HG03442 (cell line): Measurements from ENCODE around the gene ZC3H18.
"Not testable (repeated sequence)": the region's sequence is repeated elsewhere in the genome, so short reads cannot be mapped to it uniquely, and the experiment has no call there.

Experiments
- ATAC-seq: cut with Tn5 transposase; IDR thresholded peaks from one replicate; pipeline ENCODE4 v1.9.1; 2021; ENCODE audit warnings: mild to moderate bottlenecking, moderate library complexity; ENCODE audit not compliant: unreplicated experiment

Gene ZC3H18

DNA sequence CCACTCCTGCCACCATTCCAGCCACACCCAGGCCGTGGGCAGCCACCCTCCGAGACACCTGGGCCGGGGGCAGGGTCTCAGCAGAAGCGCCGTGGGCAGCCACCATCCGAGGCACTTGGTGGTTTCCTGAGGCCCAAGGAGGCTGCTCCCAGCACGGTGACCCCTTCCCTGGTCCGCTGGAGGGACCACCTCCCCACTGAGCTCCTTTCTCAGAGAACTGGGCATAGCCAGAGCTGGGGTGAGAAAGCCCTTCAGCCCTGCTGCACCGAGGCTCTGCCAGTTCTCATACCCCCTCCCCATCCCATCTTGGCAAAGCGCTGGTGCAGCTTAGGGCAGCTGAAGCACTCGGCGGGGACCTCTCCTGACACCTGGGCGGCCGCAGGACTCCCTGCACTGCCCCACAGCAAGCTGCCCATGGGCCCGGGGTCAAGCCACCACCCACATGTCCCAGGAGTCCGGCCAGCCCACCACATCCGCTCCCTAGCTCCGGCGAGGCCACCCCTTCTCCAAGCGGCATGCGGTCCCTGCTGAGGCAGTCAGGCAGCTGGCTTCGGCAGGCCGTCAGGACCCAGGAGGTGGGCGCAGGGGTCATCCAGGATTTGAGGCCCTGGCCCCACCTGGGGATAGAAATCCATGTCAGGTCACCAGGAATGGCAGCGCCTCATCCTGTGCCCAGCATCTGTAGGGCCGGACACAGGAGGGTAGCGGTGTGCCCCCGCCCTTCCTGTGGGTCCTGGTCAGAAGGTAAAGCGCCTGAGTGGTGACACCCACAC, 82.0 kb downstream of the ZC3H18 start:
- no peak for ATAC-seq

DNA sequence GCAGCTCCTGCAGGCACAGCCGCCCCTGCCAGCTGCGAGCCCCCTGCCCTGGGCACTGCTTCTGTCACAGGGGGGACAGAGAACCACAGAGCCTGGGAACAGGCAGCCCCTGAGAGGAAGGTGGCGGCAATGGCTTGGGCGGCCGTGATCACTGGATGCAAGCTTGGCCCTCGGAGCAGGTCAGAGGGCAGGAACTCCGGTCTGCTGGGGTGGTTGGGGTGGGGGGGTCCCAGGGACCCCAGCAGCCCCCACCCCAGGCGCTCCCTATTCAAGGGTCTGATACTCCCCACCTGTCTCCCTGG, 82.5 kb downstream of the ZC3H18 start:
- no peak for ATAC-seq

DNA sequence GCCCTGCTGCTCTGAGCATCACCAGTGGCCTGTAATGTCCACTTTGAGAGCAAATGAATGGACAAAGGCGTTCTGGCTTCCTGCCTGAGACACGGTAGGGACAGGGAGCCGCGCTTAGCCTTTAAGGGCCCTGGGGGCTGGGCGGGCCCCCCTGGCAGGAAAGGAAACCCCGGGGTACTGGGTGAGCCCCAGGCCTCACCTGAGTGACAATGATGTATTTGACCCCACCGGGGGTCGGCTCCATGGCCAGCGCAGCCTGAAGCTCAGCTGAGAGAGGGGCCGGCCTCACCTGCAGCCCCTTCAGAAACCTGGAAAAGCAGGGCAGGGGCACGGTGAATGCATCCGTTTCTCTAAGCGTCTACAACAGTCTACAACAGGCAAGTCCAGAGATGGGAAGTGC, 82.9 kb downstream of the ZC3H18 start:
- no peak for ATAC-seq

DNA sequence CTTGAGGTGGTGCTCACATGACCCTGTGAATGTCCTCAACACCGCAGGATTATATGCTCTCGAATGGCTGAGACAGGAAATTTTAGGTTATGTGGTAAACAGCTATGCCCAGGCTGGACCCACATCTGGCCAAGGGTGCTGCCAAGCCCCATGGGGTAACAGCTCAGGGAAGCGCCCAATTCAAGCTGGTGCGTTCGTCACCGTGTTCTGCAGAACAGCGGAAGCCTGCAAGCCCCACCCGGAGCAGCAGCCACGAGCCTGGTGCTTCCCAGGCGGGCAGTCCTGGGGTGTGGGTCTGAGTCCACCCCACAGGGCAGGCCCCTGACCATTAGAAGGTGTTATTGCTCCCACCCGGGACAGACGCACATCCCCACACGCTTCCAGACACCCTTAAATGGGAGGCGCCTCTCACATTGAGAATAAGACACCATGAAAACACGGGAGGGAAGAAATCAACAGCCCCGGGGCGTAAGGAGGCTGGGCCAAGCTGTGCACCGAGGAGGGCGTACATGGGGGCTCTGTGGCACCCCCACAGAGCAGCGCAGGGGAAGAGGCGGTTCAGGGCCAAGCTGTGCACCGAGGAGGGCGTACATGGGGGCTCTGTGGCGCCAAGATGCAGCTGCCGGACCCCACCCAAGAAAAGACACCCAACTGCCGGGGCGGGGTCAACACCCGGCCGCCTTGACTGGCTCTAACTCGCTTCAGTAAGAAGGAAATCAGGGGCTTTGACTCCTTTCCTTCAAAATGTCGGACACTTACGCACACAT, 83.6 kb downstream of the ZC3H18 start:
- ATAC-seq: no peak

DNA sequence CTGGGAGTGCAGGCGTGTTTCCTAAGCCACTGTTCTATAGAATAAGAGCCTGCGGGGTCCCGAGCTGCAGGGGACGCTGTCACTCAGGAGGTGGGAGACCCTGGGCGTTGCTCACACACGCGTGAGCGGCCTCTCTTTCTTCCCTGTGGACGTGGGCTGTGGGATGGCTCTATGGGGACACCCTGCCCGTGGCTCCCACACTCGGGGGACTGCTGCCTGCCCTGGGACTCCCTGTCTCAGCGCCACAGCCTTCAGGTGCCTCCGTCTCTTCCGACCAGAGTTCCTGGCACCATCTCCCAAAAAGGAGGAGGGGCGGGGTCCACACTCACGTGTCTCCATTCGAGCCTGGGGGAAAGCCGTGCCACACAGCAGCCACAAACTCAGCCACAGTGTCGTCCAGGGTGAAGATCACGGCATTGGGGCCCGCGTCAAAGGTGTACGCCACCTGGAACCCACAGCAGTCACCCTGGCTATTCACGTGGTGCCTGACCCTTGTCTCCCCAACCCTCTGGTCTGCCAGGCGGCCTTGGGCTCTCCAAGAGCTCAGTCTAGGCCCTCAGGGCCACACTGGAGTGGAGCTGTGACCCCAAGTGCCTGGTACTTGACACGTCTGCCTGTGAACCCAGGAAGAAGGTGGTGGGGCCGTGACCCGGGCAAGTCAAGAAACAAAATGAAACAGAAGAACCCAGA, 84.3 kb downstream of the ZC3H18 start:
- no peak for ATAC-seq

DNA sequence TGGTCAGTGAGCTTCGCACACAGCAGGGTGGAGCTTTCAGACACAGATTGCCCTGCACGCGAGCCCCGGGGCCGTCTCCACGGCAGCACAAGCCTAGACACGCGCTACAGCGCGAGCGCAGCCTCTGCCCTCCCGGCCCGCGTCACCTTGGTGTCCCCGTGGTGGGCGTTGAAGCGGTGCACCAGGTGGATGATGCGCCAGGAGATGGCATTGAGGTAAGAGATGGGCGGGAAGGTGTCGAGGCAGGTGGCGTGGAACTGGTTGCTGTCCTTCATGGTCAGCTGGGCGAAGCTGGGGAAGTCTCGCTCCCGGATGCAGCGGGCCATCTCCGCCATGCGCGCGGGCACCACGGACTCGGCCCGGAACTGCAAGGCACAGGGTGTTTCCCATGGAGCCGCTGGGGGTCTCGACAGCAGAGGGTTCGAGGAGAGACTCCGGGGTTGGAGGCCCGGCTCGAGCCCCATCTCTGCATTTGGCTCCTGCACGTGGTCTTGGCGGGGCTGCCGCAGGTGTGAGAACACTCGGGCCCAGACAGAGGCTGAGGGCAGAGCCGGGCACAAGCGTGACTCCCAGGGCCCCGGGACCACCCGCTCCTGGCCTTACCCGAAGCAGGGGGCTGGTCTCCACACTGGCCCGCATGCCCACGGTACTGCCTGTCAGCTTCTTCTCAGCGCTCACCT, 85.0 kb downstream of the ZC3H18 start:
- no peak for ATAC-seq

DNA sequence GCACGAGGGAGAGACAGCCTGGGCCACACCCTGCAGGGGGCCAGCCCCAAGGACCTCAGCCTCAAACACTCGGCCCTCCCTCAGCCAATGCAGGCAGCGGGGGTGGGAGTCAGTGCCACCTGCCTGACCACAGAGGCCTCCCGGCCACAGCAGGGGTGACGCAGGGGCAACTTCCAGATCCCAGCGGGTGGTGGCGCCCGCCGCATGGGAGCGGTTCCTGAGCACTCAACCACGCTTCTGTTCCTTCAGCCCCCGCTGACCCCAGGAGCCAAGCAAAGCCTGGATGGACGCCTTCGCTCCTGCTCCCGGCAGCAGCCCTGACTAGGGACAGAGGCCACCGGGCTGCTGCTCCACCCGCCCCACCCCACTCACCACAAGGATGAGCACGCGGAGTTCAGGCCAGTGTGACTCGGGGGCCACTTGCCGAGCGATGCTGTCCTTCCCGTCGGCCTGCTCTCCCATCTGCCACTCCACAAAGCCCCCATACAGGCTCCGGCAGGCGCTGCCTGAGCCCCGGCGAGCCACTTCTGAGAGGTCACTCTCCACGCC, 85.6 kb downstream of the ZC3H18 start:
- ATAC-seq: no peak

DNA sequence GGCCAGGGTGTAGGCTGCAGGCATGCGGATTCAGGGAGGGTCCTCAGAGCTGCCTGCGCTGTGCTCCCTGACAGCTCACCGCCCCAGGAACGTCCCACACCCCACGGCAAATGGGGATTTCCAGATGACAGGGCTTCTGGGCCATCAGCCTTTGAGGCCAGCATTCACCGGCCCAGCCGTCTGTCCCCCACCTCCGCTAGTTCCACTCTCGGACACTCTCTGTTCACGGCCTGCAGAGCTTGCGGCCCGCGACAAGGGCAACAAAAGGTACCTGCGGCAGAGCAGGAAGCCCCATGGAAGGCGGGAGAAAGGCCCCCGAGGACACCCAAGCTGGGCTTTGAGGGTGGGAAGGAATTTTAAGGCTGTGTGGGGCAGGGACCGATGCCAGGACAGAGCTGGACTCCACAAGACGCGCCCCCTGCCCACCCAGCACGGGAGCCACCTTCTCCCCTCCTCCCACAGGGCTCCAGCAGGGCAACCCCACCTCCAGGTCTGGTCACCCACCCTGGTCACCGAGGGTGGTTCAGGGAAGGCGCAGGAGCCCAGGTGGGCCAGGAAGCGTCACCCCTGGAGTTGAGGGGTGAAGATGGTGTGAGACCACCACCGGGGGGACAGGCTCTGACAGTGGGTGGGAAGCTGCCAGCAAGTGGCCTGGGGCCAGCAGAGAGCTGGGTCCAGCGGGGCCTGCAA, 86.2 kb downstream of the ZC3H18 start:
- no peak for ATAC-seq

DNA sequence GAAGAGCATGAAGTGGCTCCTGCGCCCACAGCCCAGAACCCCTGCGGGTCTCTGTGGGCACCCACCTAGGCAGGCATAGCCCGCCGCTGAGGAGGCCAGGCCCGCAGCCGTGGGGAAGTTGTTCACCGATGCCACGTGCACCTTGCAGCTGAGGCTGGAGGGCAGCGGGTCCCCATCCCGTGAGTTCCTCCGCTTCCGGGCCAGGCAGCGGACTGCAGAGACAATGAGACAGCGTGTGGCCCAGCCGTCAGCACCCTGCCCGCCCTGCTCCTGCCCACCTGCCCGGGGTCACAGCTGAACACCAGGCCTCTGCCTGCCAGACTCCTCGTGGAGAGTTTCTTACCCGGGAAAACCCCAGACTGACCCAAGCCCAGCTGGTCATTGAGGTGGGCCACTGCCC, 87.2 kb downstream of the ZC3H18 start:
- ATAC-seq: no peak

DNA sequence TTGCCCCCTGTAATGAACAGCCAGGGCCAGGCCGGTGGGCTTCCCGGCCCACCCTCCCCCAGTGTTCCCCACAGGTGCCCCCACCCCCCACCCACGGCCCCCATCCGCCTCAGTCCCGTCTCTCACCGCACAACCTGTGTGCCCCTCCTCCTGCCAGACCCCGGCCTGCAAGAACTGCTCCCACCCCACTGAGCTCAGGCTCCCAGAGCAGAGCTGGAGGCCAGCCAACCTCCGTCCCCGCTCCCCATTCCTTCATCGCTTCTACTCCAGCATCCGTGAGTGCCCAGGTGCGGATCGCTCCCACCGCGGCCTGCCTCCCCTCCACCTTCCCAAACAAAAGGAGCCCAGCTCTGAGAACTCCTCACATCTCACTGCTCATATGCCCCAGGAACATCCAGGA, 88.5 kb downstream of the ZC3H18 start:
- ATAC-seq: no peak

DNA sequence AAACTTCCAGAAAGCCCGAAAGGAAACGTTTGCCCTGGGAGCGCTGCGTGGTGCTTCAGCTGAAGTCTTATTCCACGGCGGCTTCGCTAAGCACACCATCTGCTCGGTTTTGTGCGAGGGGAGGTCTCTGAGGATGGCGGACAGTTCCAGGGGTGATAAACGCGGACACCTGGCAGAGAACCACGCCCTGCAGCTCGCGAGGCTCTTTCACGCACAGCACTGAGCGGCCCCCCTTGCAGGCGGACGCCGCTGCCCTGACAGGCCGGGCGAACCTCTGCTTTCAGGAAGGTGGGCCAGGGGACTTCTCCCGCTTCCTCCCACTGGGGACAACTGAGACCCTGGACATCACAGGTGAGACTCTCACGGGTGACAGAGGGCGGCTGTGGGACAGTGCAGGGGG, 89.0 kb downstream of the ZC3H18 start:
- no peak for ATAC-seq

DNA sequence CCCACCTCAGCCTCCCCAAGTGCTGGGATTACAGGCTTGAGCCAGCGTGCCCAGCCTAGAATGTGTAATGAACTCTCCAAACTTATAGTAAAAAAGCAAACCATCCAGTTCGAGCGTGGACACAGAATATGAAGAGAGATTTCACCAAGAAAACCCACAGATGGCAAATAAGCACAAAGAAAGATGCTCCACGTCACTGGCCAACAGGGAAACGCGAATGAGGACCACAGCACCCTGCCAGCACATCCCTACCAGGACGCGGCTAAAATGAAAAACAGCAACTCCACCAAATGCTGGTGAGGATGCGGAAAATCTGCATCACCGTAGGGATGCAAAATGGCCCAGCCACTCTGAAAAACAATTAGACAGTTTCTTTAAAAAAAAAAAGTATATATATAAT, 91.3 kb downstream of the ZC3H18 start:
- ATAC-seq: no peak

DNA sequence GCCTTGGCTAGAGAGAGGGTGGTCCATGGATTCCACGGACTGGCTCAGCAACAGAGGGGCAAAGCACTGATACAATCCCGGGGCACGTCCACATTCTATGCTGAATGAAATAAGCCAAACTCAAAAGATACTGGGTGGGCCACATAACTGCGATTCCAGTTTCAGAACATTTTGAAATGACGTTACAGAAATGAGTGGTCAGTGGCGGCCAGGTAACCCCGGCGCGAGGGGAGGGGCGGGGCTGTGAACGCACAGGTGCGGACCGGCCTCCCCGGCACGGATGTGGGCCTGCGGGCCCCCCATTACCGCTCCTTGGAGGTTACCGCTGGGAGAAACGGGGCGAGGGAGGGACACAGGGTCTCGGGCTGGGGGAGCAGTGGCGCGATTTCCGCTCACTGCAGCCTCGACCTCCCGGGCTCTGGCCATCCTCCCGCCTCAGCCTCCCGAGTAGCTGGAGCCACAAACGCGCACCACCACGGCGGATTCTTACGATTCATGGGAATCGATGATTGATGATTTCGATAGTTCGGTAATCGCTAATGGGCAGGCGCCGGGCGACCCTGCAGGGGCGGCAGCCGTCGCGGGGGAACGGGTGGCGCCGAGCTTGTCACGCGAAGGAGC, 92.1 kb downstream of the ZC3H18 start:
- no peak for ATAC-seq

DNA sequence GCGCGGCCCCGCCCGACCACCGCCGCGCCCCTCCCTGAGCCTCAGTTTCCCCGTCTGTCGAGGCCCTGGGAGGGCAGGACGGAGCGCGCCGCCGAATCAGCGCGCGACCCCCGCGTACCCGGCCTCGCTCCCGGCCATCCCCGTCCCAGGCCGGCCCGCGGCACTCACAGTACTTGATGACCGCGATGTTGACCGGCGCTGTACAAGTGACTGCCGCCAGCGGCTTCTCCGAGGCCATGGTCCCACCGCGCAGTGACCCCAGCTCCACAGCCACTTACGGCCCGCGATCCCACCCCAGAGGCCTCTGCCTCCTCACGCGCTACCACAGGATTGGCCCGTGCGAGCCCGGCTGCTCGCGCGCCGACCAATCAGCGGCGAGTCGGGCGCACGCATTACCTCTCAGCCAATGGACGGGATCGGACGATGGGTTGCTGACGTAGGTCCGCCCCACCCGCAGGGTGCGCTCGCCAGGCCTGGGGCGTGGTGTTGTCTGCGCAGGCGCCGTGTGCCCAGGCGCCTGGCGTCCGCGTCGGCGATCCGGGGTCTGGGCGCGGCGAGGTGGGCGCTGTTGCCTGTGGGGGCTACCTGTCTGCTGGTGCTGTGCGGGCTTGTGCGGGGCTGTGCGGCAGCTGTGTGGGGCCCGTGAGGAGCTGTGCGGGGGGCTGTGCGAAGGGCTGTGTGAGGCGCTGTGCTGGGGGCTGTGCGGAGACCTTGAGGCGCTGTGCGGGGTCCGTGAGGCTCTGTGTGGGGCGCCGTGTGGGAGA, 92.8 kb downstream of the ZC3H18 start, which contains the start of gene MVD:
TSS of gene MVD (minus strand) at position 249 of the 764 bp plus-strand sequence. CDS start at position 238, 11 bp downstream.
- peak; percentile 92 for ATAC-seq

DNA sequence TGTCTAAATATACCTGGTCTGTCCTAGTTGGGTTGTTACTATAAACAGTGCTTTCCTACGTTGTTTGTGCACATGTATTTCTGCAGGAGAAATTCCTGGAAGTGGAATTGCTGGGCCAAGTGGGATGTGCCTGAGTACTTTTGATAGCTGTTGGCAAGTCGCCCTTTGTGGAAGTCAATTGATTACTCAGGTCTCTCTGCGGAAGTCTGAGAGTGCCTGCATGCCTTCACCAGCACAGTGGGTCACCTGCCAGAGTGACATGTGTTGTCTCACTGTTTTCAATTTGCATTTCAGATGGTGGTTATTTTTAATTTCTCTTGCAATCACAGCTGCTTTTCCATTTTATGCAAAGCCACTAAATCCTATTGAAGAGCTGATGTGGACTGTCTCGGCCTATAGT, 94.9 kb downstream of the ZC3H18 start:
- ATAC-seq: no peak

DNA sequence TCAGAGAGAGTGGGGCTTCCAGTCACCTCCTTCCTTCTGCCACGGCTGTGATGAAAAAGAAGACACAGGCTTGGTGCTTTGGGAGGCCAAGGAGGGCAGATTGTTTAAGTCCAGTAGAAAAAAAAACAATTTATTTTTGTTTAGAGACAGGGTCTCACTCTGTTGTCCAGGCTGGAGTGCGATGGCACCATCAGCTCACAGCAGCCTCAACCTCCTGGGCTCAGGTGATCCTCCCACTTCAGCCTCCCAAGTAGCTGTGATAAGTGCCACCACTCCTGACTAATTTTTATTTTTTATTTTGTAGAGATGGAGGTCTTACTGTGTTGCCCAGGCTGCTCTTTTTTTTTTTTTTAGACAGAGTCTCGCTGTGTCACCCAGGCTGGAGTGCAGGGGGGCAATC, 95.4 kb downstream of the ZC3H18 start:
- no peak for ATAC-seq

DNA sequence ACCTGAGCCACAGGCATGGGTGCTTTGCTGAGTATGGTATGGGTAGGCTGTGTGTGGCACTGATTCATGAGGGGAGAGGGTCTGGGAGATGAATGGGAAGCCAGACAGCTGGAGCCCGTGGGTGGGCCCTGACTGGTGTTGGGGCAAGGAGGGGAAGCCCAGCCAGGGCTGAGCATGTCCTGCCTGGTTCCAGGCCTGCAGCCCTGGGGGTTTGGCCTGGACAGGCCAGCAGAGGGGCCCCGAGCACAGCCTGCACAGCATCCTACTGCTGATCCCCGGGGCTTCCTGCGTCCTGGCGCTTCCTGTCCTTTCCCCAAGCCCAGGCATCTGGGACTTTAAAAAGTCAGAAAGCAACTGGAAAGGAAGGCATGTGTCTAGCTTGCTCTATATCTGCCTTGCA, 97.3 kb downstream of the ZC3H18 start:
- ATAC-seq: no peak

DNA sequence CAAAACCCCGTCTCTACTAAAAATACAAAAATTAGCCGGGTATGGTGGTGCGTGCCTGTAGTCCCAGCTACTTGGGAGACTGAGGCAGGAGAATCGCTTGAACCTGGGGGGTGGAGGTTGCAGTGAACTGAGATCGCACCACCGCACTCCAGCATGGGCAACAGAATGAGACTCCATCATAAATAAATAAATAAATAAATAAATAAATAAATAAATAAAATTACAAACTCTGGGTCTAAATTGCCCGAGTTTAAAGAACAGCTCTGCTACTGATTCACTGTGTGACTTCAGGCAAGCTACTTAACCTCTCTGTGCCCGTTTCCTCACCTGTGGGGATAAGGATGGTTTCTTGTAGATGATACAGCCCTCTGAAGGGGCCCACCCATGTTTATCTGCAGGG, 99.3 kb downstream of the ZC3H18 start:
- ATAC-seq: not testable (repeated sequence)

DNA sequence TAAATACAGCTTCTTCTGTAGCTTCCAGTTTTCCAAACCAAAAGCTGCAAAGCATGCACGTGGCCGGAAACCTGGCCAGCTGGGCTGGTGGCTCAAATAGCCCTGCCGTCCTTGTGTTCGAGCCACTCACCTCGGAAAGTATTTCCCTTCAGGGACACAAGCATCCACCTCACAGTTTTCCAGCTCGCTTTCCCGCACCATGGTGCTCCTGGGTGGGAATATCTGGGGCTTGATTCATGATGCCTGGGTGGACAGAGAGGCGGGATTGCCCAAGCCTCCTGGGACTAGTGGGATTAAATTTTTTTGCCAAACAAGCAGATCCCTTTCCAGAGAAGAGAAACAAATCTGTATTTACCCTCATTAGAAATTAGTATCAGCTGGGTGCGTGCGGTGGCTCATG, 99.8 kb downstream of the ZC3H18 start:
- no peak for ATAC-seq
